Measurements from ENCODE around the gene PIGU. TPM values are rescaled to one million over a fixed set of nuclear protein-coding genes. Genes with fewer than 3 reads are reported as not detected.

PIGU gene
- total RNA-seq, 4 donors from 2014 or later, result 10.2 to 16.8 (median 14.2) TPM

DNA sequence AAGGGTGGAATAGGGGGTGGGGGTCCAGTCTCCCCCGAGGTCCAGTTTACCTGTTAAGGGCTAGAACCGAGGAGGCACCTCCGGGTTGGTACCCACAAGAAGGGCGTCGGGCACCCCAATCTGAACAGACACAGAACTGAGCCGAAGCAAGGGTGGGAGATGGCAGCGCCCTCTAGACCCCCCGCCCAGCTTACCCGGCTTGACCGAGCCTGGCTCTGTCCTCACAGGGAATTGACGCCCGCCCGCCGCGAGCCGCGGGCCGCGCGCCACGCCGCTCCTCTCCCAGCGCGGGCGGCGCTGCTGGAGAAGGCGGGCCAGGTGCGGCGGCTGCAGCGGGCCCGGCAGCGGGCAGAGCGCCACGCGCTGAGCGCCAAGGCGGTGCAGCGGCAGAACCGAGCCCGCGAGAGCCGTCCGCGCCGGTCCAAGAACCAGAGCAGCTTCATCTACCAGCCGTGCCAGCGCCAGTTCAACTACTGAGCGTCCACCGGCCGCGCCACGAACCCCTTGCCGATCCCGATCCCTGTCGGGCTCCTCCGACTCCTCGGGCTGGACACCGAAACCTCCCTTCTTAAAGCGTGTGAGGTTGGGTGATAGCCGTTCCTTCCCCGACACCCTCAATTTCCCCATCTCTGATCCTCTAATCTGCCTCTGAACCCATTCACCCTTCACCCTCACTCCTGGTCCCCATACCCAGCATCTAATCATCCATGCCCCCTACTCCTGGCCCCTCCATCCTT is 33.1 kb upstream of the PIGU start:
- peak; percentile 3 for ATAC-seq (ENCODE audit: low FRiP score)
- DNase-seq (ENCODE audit: low spot score), result no peak

DNA sequence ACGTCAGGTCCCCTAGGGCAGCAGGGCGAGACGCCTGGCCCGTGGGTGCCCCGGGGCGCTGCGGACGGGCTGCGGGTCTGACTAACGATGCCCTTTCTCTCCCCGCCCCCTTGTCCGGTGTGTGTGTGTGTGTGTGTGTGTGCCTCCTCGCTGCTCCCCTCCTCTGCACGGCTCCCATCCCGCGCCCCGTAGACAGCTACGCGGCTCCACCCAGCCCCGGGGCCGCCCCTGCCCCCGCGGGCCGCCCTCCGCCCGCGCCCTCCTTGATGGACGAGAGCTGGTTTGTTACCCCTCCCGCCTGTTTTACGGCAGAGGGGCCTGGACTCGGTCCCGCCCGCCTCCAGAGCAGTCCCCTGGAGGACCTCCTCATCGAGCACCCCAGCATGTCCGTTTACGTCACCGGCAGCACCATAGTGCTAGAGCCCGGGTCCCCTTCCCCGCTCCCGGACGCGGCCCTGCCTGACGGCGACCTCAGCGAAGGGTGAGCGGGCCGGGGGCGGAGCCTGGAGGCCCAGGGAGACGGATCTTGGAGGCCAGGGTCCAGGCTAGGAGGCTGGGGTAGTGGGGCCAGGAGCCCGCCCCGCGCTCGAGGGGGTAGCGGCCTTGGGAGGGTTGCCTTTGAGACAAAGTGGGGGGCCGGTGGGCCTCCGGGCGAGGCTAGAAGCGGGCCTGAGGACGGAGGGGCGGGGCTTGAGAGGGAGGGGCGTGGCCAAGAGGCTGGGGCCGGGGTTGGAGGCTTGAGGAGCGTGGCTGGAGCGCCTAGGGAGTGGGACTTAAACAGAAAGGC is 32.3 kb upstream of the PIGU start:
- TF ChIP-seq, protein P1, sequence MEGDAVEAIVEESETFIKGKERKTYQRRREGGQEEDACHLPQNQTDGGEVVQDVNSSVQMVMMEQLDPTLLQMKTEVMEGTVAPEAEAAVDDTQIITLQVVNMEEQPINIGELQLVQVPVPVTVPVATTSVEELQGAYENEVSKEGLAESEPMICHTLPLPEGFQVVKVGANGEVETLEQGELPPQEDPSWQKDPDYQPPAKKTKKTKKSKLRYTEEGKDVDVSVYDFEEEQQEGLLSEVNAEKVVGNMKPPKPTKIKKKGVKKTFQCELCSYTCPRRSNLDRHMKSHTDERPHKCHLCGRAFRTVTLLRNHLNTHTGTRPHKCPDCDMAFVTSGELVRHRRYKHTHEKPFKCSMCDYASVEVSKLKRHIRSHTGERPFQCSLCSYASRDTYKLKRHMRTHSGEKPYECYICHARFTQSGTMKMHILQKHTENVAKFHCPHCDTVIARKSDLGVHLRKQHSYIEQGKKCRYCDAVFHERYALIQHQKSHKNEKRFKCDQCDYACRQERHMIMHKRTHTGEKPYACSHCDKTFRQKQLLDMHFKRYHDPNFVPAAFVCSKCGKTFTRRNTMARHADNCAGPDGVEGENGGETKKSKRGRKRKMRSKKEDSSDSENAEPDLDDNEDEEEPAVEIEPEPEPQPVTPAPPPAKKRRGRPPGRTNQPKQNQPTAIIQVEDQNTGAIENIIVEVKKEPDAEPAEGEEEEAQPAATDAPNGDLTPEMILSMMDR (IDR thresholded peaks at IDR 0.05), result no peak
- peak; percentile 72 for ATAC-seq (ENCODE audit: low FRiP score)
- DNase-seq (ENCODE audit: low spot score), result peak; percentile 81

More for the DNA sequence above, 33.1 kb upstream of the PIGU start:
- TF ChIP-seq, protein P1 (IDR thresholded peaks at IDR 0.05), result no peak

DNA sequence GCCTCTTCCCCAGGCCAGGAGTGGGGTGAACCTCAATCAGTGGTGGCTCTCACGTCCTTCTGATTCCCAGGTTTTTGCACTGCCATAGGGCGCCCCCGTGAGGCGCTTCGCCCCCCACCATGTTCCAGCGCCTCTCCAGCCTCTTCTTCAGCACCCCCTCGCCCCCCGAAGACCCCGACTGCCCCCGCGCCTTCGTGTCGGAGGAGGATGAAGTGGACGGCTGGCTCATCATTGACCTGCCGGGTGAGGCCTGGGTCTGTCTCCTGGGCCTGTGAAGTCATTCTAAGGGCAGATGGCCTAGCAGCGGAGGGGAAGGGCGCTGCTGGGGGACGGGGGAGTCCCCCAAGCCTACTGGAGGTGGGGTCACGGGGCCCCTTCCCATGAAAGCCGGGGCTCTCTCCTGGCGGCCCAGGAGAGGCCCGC is 31.7 kb upstream of the PIGU start:
- DNase-seq (ENCODE audit: low spot score) (no peak), ATAC-seq (ENCODE audit: low FRiP score) (peak; percentile 1)
- TF ChIP-seq, protein P1 (IDR thresholded peaks at IDR 0.05), result no peak

DNA sequence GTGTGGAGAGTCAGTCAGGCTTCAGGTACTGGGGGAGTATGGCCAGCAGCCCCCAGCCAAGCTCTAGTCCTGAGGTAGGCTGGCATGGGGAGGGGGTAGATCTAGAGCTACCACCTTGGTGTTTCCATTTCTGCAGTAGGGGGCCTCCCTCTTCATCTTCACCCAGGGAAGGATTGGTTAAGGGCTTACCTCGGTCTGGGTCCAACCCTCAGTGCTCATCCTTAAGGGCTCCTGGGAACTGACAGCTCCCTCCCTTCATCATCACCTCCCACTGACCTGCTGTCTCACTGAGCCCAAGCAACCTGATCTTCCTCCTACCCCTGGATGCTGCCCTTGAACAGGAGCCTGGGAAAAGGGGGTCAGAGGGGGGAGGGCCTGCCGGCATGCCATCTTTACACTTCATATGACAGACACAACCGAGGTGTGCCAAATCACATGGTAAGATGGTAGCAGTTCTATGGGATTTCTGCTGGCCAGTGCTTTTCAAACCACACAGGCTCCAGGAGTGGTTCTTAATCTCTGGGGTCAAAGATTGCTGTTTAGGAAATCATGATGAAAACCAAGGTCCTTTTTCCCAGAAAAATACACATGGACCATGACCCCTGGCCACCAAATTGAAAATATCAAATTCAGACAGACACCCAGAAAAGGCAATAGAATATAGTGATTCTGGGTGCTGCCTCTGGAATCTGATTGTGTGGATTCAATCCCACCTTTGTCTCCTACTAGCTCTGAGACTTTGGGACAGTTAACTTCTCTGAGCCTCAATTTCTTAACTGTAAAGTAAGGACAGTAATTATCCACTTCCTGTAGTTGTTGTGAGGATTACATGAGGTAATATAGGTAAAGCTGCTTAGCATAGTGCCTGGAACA is 30.3 kb upstream of the PIGU start:
- DNase-seq (ENCODE audit: low spot score), result no peak
- TF ChIP-seq, protein P1 (IDR thresholded peaks at IDR 0.05), result no peak
- ATAC-seq (ENCODE audit: low FRiP score), result no peak

DNA sequence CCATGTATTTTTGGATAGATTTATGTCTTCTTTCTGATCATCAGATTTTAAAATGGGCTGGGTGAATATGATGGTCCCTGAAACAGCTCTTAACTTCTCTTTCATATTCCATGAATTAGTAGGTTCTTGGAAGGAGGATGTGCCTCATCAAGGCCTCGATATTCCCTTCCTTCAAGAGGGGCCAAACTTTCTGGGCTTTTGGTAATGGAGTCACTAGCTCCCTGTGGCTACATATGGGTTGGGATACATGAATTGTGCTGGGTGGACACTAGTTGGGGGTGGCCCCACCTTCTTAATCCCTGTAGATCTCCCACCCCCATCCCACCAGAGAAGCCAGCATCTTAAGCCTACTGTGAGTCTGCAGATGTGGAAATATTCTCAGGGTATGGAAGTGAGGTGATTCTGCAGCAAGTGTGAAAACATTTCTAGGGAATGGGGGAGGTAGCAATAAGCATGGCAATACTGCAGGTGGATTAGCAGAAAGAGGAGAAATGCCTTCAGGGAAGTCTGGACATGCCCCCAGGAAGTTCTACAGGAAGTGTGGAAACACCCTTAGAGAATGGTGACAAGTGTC is 29.5 kb upstream of the PIGU start:
- TF ChIP-seq, protein P1 (IDR thresholded peaks at IDR 0.05), result no peak
- no peak for ATAC-seq (ENCODE audit: low FRiP score)
- DNase-seq (ENCODE audit: low spot score), result no peak

All from omental fat pad (tissue), 4 donors.